HG03196 (cell line): ENCODE measurements around the gene ZNF862.

Experiments used
- ATAC-seq: cut with Tn5 transposase; IDR thresholded peaks from one replicate; pipeline ENCODE4 v1.9.1; 2021; ENCODE audit not compliant: unreplicated experiment

ZNF862 gene

GRCh38 chr7:149838224-149838991, at the start of gene ZNF862:
Gene ZNF862 (plus strand): TSS chr7:149838375. CDS start chr7:149838612, 237 bp downstream.
- ATAC-seq, result peak; percentile 99

- no peak for ATAC-seq
Observed at GRCh38 chr7:149789101-149789500, 49.1 kb upstream of the ZNF862 start.

GRCh38 chr7:149790146-149790548, 48.0 kb upstream of the ZNF862 start:
- no peak for ATAC-seq

DNA sequence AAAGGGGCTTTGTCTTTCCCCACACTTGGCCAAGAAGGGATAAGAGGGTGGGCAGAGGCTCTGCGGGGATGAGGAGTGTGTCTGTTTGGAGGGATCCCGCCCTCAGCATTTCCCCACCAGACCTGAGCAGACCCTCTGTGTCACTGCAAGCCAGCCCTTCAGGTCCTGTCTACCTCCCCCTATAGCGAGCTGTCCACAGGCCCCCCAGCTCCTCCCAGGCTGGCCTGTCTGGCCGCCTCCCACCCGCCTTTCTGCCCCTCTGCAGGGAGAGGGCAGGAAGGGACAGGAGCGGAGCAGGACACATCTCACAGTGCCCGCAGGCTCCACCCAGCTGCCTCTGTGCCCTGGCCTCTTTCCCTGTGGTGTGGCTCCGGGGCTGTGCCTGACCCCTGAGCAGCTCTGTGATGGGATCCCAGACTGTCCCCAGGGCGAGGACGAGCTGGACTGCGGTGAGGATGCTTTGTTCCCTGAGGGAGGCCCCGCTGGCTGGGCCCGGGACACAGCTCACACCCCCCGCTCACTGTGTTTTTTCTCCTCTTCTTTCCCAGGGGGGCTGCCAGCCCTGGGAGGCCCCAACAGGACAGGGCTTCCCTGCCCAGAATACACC, 47.3 kb upstream of the ZNF862 start:
- no peak for ATAC-seq

DNA sequence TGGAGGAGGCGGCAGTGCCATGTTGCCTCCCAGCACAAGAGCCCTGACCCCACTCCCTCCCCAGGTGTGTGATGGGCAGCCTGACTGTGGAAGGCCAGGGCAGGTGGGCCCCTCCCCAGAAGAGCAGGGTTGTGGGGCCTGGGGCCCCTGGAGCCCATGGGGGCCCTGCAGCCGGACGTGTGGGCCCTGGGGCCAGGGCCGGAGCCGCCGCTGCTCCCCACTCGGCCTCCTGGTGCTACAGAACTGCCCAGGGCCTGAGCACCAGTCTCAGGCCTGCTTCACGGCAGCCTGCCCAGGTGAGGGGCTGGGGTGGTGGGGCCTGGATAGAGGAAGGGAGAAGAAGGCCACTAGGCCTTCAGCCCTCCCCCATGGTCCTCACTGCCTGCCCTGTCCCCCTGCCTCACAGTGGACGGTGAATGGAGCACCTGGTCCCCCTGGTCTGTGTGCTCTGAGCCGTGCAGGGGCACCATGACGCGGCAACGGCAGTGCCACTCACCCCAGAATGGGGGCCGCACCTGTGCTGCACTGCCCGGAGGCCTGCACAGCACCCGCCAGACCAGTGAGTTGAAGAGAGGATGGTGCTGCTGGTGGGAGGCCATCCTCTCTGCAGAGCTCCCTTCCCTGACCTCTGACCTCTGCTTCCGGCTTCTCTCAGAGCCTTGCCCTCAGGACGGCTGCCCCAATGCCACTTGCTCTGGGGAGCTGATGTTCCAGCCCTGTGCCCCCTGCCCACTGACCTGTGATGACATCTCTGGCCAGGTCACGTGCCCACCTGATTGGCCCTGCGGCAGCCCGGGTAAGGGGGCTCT, 46.6 kb upstream of the ZNF862 start:
- ATAC-seq, result no peak

DNA sequence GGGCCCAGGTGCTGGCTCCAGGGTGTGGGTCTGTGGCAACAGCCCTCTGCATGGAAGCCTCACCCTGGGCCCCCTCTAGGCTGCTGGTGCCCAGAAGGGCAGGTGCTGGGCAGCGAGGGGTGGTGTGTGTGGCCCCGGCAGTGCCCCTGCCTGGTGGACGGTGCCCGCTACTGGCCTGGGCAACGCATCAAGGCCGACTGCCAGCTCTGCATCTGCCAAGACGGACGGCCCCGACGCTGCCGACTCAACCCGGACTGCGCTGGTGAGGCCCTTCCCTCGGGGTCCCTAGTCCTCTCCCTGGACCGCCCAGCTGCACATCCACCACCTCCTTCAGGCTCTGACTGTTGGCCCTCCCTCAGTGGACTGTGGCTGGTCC, 46.0 kb upstream of the ZNF862 start:
- no peak for ATAC-seq

DNA sequence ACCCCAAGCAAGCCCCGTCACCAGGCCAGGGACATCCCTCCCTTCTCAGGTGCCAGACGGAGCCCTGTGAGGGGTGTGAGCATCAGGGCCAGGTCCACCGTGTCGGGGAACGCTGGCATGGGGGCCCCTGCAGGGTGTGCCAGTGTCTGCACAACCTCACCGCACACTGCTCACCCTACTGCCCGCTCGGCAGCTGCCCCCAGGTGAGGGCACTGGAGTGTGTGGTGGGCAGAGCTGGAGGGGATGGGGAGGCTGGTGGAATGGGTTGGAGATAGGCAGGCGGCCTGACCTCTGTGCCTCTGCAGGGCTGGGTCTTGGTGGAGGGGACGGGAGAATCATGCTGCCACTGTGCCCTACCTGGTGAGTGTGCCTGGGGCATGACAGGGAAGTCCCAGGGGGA, 44.9 kb upstream of the ZNF862 start:
- ATAC-seq, result no peak

DNA sequence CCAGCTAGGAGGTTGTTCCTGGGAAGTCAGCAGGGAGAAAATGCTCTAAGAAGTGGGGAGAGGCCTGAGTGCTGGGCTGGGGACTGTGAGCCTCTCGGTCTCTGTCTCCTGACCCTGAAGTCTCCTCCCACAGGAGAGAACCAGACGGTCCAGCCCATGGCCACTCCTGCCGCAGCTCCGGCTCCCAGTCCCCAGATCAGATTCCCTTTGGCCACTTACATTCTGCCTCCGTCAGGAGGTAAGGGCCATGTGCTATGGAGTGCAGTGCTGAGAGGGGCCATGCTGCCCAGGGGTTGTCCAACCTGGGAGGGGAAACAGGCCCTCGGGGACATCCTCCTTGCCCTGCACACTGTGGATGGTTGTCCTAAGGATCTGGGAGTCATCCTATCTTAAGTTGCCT, 43.5 kb upstream of the ZNF862 start:
- no peak for ATAC-seq

GRCh38 chr7:149795126-149795525, 43.0 kb upstream of the ZNF862 start:
- ATAC-seq, result no peak

- ATAC-seq, result no peak
Observed at GRCh38 chr7:149796287-149796860, 41.8 kb upstream of the ZNF862 start.

DNA sequence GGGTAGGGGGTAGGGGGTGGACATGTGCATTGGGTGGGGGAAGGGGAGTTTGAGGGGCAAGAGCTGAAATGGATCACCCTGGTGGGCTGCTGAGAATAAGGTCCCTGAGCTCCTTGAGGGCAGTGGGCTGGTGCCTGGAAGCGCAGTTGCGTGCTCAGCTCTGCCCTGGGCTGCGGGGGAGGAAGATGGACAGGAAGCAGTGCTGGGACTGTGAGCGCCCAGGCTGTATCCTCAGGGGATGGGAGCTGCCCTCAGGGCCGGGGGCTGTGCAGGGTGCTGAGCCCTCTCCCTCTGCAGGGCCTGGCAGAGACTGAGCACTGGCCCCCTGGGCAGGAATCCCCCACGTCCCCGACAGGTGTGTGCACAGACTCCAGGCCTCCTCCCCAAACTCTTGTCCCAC, 40.4 kb upstream of the ZNF862 start:
- no peak for ATAC-seq

DNA sequence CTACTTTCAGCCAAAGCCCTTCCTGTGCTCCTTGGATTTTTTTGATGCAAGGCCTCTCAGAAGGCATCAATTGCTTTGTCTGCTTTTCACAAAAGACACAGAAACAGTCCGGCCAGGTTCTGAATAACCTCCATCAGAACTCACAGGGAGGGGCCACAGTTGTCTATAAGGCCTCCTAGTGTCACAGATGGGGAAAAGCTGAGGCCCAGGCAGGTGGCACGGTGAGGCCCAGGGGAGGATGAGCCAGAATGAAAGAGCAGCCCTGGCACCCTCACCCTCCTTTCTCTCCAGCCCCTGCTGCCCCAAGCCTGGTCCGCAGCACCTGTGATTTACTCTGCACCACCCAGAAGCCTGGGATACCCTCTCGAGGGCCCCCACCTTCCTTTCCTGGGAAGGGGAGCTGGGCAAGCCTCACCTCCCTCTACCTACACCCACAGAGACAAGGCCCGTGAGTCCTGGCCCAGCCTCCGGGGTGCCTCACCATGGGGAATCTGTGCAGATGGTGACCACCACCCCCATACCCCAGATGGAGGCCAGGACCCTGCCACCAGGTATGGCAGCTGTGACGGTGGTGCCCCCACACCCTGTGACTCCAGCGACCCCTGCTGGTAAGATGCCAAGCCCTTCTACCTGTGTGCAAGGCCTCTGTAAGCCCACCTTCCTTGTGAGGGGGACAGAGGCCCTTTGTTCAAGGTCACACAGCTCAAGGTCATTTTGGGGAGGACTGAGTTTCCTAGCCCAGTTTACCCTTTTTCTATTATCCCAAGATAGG, 38.6 kb upstream of the ZNF862 start:
- no peak for ATAC-seq

DNA sequence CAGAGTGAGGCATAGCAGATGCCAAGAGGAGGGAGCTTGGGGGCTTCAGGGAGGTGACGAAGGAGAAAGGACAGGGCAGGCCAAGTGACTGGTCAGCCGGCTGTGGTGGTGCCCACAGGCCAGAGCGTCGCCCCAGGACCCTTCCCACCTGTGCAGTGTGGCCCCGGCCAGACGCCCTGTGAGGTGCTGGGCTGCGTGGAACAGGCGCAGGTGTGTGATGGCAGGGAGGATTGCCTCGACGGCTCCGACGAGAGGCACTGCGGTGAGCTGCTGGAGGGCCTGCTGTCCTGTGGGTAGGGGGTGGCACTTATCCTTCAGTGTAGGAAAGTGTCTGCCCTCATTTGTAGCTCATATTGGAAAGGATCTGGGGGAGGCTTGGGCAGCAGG, 38.0 kb upstream of the ZNF862 start:
- ATAC-seq, result no peak

DNA sequence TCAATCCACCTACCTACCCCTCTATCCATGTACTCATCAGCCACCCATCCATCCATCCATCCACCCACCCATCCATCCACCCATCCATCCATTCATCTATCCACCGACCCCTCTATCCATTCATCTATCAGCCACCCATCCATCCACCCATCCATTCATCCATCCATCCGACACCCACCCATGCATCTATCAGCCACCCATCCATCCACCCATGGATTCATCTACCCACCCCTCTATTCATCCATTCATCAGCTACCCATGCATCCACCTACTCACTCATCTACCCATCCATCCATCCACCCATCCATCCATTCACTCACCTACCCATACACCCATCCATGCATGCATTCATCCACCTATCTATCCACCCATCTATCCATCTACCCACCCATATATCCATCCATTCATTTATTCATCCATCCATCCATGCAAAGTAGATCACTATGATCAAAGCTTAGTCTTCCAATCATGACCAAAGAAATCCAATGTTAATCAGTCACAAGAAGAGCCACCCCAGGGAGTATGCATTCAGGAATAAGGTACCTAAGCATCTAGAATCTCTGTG, 37.1 kb upstream of the ZNF862 start:
- no peak for ATAC-seq

- ATAC-seq, result no peak
Observed at GRCh38 chr7:149801816-149802215, 36.4 kb upstream of the ZNF862 start.

GRCh38 chr7:149802966-149803365, 35.2 kb upstream of the ZNF862 start:
- no peak for ATAC-seq

DNA sequence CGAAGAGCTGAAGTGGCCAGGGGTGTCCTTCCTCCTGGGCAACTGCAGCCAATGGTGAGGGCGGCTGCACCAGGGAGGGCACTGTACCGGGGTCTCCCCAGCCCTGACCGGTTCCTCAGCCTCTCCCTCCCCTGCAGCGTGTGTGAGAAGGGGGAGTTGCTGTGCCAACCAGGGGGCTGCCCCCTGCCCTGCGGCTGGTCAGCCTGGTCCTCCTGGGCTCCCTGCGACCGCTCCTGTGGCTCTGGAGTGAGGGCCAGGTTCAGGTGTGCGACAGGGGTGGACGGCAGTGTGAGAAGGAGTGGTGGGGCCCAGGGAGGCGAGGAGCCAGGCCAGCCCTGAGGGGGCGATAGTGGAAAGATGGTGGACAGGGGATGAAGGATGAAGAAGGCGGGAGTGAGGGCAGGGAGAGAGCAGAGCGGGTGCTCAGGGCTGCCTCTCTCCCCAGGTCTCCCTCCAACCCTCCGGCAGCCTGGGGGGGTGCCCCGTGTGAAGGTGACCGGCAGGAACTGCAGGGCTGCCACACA, 34.6 kb upstream of the ZNF862 start:
- ATAC-seq, result no peak

- no peak for ATAC-seq
Observed at GRCh38 chr7:149804106-149804505, 34.1 kb upstream of the ZNF862 start.

- ATAC-seq, result no peak
Observed at GRCh38 chr7:149806726-149807125, 31.4 kb upstream of the ZNF862 start.

DNA sequence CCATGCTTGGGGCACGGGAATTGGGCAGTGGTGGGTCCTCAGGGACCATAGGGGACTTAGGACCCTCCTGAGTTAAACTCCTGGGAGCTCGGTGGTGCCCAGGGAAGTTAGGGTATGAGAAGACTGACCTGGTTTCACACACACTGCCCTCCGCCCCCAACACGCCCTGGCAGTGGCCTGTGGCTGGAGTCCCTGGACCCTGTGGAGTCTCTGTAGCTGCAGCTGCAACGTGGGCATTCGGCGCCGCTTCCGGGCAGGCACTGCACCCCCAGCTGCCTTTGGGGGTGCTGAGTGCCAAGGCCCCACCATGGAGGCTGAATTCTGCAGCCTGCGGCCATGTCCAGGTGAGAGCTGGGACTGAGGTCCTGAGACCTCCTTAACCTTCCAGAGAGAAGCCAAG, 29.9 kb upstream of the ZNF862 start:
- no peak for ATAC-seq
